ENCODE results near the gene C21orf58.

C21orf58 gene

DNA sequence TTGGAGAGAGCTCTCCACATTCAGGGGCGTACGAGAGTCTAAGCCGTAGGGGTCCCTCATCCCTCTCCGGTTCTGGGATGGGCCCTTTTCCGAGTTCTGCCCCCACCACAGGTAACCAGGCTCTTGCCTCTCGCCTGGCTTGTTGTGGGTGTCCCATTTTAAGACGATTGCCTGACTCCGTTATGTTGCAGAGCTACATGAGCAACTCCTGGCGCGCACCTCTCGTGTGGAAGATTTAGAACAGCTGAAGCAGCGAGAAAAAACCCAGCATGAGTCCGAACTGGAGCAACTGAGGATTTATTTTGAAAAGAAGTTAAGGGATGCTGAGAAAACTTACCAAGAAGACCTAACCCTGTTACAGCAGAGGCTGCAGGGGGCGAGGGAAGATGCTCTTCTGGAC lies 29.2 kb upstream of the C21orf58 start:
- no peak for DNase-seq

DNA sequence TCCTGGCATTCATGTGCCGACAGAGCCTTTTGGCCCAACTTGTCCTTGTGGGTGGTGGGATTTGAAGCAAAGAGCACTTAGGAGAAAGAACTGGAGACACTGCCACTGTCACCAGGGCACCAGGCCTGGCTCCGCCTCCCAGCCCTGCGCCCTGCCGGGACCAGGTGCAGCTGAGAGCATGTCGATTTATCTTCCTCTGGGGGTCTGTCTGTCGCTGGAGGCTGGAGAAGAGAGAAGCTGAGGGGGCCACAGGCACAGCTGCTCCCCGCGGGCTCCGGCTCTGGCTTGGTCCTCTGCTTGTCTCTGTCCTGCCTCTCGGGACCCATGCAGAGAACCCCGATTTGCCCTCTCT lies 28.5 kb upstream of the C21orf58 start:
- DNase-seq, result no peak

DNA sequence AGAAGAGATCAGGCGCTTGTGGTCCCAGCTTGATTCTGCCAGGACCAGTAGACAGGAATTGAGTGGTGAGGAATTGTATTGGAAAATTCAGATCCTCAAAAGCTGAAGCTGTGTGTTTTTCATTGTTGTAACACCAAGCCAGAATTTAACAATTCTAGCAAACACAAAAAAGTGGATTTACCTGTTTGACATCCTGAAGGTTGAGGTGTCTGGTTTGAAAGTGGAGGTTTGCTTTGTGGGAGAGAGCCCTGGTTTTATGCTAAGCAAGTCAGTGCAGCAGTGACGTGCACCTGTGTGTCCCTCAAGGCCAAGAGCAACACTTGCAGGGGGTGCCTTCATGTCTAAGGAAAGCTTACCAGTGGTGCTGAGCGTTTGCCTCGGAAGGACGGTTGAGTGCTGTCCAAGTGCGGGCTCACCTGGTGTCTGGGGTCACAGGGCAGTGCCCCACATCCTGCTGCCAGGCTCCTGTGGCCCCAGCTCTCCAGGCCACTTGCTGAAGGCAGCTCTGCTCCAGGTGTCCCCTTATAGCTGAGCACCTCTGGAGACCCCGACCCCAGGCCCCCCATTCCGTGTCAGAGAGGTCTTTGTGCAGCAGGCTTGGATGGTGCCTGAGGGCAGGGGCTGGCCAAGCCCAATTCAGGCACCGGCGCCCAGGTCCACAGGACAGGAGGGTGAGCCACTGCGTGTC lies 27.9 kb upstream of the C21orf58 start:
- DNase-seq, result no peak

DNA sequence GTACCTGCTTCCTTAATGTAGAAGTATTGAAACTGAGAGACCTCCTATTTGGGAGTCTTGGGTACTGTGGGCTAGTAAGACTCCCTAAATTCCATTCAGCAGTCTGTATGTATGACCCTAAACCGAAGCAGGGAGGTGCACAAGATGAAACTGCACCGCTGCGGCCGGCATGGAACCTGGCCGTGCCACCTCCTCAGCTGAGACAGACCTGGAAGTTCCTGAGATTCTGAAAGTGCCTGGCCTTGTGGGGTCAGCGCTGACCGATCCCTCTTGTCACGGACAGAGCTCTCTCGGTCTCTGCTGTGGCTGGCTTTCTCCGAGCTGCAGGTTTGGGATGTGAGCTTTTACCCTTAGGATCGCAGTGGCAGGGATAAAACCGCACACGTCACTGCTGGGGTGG lies 27.3 kb upstream of the C21orf58 start:
- no peak for DNase-seq

DNA sequence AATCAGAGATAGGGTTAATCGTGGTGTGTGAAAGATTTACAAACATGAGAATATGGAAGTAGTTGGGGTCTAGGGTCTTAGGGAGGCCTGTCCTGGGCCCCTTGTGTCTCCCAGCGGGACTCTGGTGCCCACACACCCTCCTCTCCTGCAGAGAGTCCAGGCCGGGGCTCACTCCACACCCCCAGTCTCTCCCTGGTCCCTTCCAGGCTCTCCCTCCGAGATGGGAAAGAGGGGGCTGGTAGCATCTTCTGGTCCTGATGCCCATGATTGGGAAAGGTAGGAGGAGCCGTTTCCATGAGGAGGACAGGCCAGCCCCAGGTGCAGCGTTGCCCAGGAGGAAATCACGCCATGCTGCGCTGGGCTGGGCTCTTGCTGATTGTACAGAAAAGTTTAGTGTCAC lies 26.9 kb upstream of the C21orf58 start:
- DNase-seq, result no peak

DNA sequence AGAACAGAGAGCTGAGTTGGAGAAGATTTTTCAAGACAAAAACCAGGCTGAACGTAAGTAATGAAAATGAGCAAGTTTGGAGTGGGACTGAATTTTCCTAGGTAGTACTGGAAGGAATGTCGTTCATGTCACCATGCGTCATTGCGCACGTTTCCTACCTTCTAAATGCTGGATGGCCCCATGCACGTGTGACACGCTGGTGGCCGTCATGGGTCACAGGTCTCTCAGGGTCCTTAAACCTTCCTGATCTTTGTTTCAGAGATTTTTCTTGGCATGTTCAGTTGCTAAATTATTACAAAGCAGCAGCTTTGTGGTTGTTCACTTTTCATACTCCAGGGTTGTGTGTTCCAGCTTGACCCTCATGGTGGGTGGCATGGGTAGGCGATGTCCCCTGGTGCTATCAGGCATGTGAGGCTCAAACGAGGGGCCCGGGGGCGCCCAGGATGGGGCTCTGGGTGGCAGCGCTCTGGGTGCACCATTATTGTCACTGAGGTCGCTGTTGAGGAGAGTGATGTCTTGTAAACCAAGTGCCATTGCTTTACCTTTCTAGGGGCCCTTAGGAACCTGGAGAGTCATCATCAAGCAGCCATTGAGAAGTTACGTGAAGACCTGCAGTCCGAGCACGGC lies 25.6 kb upstream of the C21orf58 start:
- no peak for DNase-seq

DNA sequence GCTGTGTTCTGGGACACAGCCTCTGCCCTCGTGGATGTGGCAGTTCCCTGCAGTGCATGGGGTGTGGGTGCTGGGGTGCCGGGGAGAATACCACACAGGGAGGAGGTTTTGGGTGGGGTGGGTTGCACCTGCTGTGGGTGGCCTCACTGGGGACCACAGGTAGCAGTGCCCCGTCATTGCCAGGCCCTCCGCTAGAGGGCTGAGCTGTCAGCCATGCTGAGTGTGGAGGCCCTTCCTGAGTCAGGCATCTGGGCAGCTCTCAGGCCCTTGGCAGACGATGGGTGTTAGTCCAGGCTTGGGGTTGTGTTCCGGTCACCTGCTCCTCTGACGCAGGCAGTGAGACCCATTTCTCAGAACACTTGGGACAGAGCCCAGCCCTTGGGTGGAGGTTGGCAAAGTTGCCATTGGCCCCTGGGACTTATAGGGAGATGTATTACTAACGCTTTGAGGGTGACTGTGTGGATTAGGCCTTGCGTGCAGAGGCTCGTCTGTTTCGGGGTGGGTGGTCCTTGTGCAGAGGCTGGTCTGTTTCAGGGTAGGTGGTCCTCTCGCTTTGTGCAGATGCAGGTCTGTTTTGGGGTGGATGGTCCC lies 24.2 kb upstream of the C21orf58 start:
- DNase-seq, result no peak

DNA sequence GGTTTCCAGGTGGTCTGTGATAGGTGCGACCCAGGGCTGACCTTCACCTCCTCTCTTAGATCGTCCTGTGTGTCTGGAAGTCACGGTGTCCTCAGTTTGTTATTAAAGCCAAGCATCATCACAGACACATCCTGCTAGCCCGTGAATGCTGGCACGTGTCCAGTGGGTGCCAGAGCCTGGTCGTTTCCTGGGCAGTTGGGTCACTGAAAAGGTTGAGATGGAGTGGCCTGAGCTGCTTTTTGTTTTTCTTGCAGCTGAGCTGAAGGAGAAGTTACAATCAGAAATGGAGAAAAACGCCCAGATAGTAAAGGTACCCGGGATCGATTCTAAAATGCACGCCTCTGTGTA lies 23.5 kb upstream of the C21orf58 start:
- DNase-seq, result no peak

DNA sequence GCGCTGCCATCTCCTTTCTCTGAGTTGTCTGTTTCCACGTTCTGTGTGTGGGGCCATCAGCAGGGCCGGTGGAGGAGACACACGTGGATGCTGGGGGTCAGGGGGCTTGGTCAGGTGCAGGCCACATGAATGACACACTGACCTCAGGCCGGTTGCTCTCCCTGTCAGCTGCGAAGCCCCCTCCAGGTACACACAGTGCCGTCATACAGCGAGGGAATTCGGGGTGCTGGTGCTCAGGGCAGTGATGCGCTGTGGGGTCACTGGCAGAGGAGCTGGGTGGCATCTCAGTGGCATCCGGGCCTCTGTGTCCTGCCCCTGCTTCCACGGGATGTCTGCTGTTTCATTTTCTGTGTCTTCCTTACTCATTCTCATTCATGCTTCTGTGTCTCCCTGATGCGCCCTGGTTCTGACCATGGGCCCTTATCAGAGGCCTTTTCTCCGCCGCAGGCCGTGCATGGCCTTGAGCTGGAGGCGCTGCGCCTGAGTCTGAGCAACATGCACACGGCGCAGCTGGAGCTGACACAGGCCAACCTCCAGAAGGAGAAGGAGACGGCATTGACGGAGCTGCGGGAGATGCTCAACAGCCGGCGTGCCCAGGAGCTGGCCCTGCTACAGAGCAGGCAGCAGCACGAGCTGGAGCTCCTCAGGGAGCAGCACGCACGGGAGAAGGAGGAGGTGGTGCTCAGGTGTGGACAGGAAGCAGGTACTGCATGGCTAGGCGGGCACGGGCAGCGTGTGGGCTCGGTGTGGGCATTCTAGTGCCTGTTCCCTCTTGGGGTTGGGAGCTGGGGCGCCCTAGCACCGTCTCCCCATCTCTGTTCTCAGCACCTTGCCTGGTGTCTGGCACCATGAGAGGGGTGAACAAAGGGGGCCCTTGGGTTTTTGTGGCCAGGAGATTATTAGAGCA lies 22.9 kb upstream of the C21orf58 start:
- DNase-seq, result no peak

DNA sequence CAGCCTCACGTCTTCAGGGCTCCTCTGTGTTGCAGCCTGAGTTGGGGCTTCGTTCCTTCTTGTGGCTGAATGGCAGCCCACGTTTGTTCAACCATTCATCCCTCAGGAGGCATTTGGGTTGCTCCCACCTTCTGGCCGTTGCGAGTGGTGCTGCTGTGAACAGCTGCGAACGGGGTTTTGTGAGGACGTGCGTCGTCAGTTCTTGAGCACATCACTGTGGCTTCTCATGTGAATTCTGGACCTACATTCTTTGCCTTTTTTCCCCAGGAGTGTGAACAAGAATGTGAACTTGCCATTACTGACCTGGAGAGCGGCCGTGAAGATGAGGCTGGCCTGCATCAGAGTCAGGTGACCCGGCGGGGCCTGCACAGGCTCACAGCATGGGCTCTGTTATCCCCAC lies 22.2 kb upstream of the C21orf58 start:
- no peak for DNase-seq

DNA sequence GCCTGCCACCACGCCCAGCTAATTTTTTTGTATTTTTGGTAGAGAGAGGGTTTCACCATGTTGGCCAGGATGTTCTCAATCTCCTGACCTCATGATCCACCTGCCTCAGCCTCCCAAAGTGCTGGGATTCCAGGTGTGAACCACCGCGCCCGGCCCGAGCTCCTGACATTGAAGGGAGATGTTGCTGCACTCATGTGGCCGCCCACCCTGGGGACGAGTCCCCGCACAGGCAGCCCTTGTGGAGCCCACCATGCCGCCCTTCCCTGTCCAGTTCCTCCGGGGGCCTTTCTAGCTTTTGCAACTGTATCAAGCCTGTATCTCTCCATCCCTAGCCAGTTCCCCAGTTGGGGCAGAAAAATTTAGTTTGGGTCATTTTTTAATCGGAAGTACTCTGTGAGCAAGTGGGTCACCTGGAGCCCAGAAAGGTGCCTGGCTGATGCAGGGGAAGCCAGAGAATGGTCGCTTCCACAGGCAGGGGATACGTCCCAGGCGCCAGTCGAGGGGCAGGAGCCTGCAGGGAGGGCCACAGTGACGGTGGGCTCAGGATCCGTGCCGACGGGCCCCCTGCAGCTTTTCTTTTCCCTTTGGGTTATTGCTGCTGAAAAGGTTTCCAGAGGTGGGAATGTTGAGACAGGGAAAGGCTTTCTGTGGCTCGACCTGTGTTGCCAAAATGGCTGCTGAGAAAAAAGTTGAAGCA lies 20.7 kb upstream of the C21orf58 start:
- no peak for DNase-seq

DNA sequence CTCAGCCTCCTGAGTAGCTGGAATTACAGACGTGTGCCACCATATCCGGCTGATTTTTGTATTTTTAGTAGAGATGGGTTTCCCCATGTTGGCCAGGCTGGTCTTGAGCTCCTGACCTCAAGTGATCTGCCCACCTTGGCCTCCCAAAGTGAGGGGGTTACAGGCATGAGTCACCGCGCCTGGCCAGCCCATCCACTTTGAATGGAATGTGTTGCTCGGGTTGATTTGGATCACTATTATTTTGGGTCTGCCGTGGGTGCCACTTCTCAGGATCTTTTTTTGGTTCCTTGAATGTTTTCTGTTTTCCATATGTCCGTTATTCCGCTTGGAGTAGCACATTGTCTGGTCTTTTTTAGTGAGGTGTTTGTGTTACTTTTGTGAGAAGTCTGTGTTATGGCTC lies 17.3 kb upstream of the C21orf58 start:
- no peak for DNase-seq

DNA sequence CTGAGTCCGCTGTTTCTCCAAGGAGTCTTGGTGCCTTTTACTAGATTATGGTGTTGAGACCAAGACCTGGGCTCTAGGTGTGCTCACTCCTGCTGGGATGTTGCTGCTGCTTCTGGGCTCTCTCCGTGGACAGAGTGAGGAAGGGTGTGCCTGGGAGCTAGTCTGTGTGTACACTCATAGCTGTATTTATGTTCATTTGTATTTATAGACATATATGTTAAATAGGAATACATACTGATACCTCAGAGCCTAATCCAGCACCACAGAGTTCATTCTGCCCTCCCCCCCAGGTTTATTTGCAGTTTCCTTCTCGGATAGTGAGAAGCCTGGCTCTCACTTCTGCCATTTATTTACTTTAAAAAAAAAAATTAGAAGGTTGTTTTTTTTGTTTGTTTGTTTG lies 12.9 kb upstream of the C21orf58 start:
- no peak for DNase-seq

DNA sequence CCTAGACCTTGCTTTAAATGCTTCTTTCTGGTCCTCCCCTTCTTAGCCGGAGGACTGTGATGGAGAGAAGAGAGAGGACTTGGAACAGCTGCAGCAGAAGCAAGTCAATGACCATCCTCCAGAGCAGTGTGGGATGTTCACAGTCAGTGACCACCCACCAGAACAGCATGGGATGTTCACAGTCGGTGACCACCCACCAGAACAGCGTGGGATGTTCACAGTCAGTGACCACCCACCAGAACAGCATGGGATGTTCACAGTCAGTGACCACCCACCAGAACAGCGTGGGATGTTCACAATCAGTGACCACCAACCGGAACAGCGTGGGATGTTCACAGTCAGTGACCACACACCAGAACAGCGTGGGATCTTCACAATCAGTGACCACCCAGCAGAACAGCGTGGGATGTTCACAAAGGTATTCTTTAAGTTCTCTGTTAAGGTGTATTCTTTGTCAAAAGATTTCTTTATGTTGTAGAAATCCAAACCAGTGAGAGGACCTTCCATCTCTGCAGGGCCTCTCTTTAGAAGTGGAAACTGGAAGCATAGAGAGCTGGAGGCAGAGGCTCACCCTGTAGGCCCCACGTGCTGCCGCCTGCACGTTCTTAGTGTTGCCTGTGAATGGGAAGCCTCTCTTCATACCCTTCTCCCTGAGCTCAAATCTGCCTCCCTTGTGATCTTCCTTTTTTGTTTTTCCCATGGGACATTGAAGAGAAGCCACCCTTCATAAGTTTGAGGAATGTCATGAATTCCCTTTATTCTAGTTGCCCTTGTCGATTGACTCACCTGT lies 10.9 kb upstream of the C21orf58 start:
- DNase-seq, result no peak

DNA sequence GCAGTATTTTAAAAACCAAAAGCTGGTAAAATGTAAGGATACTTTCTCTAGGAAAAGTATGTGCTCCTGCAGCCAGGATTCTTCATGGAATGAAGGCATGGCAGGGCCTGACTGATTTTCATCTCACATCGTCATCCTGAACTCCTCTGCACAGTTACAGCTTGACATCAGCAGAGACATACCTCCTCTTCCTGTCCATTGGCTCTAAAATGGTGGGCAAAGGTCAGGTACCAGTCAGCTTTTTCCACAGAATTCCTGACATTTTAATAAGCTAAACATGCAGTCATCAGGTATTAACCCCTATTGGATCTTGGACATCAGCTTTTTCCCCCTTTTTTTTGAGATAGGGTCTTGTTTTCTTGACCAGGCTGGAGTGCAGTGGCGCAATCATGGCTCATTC lies 6.1 kb upstream of the C21orf58 start:
- DNase-seq, result no peak

DNA sequence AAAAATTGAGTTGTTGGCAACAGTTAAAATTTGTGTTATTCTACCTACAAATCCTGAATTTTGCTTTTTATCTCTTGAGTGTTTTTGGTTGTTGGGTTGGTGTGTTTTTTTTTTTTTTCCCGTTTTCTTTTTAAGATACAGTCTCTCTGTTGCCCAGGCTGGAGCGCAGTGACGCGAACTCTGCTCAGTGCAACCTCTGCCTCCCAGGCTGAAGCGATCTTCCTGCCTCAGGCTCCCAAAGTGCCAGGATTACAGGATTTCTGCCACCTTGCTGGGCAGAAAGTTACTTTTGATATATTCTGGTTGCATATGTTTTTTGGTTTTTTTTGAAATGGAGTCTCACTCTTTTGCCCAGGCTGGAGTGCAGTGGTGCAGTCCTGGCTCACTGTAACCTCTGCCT lies 4.5 kb upstream of the C21orf58 start:
- DNase-seq, result no peak

DNA sequence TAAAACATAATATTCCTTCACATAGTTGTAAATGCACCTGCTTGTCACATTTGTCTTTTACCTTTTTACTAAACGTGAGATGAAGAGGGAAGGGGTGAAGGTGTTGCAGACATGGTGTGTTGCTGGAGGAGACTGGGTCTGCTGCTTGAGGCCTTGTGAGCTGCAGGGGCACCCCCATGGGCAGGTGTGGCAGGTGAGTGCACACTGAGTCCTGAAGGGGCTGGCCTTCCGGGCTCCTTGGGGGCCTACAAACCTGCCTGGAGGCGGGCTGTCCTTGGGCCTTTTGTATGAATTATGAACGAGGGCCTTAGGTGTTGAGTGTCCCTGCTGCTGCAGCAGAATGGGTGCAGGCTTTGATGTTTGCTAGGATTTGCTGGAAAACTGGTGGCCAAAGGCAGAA lies 4.0 kb upstream of the C21orf58 start:
- no peak for DNase-seq

DNA sequence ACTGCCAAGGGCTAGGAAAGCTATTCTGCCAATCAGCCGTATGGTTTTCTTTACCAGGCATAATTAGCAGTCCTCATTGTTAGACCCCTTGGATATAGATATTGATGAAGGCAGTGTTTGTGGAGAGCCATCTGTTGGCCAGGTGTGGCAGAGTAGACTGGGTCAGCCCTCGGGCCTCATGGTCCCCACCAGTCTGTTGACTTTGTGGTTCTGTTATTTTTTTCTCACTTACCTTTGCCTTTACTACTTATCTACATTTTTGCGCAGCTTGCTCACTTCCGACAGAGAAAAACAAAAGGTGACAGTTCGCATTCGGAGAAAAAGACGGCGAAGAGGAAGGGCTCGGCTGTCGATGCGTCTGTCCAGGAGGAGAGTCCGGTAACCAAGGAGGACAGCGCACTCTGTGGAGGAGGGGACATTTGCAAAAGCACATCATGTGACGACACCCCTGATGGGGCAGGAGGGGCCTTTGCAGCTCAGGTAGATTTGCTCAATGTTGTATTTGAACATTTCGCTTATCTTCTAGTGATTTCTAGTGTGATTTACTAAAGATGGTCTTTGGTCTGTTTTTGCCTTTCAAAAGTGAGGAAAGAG lies 2.5 kb upstream of the C21orf58 start:
- DNase-seq, result no peak

DNA sequence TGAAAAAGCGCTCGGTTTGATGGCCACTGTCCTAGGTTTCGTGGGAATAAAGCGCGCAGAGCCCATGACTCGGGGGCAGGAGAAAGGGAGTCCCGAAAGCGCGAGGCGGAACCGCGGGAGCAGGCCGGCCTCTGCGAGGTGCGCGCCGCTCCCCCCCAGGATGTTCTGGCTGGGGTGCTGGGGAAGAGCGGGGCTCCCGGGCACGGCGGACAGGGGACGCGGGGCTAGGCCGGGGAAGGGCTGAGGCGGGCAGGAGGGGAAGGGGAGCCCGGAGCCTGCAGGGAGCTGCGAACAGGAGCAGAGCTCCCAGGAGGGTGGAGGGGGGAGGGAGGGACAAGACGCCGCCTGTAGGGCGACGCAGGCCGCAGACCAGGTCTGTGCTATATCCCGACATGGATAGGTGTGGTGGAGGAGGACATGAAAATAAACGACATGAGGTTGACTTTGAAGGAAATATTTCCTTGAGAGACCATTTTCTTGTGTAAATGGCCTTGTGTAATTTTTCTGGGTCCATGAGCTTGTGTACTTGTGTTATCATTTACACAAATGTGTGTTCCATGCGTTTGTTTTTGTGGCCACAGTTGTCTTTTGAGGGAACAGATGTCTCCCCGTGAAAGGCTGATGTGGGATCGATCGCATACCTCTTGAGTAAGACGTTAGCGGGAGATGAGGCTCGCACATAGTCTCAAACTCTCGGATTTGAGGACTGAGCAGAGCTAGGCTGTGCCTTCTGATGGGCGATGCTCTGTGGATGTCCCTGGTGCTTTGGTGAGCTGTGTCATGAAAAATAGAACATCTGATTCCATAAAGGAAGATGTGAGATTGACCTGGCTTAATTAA lies 1.6 kb upstream of the C21orf58 start:
- DNase-seq, result no peak

DNA sequence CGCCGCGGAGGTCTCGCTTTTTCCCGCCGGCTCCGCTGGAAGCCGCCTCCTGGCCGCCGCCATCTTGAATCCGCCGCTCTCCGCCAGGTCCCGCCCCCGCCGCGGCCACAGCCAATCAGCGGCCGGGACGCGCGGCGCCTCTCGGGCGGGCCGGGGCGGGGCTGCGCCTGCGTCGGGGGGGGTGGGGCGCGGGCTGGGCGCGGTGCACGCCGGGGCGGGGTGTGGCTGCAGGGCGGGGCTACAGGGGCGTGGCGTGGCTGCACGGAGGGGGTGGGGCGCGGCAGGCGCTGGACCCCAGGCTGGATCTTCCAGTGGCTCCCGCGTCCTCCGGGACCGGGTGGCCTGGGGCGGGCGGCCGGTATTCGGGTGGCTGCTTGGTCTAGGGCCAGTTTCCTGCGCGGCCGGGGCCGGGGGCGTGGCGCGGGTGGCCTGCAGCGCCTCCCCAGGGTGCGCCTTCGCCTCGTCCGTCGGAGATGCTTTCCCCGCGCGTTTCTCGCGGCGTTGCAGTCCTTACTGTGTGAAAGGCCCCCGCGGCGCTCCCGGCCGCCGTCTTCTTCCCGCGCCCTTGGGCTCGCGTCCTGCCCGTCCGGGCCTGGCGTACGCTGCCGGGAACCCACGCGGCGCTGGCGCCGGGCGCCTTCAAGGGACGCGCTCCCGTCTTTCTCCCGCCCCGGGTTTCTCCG lies 861 bp upstream of the C21orf58 start:
- peak; percentile 48 for DNase-seq
